ENCODE results near the gene ALOX5AP.

Gene ALOX5AP

DNA sequence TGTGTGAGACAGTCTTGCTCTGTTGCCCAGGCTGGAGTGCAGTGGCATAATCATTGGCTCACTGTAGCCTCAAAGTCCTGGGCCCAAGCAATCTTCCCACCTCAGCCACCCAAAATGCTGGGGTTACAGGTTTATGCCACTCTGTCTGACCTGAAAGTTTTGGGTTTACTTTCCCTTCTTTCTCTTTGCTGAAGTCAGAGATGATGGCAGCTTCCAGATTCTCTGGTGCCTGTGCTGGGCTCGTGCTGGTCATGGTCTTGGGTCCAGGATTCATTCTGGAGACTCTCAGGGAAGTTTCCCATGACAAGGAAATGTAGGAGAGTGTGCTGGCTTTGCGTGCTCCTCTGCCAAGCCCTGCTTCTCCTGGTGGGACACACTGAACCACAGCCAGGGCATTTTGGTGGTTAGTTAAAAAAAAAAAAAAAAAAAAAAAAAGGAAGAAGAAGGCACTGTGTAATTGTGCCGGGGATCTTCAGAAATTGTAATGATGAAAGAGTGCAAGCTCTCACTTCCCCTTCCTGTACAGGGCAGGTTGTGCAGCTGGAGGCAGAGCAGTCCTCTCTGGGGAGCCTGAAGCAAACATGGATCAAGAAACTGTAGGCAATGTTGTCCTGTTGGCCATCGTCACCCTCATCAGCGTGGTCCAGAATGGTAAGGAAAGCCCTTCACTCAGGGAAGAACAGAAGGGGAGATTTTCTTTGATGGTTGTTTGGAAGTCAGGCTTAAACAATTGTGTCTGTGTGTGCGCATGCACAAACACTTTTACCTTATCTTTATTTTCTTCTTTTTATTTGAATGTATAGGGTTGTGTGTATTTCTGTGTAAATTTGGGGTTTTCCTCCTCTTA, at the start of gene ALOX5AP:
Gene ALOX5AP (plus strand): TSS at position 519 of the 847 bp plus-strand sequence. CDS start 63 bp downstream, at position 582.
- no peak for DNase-seq (ENCODE audit: low spot score)

DNA sequence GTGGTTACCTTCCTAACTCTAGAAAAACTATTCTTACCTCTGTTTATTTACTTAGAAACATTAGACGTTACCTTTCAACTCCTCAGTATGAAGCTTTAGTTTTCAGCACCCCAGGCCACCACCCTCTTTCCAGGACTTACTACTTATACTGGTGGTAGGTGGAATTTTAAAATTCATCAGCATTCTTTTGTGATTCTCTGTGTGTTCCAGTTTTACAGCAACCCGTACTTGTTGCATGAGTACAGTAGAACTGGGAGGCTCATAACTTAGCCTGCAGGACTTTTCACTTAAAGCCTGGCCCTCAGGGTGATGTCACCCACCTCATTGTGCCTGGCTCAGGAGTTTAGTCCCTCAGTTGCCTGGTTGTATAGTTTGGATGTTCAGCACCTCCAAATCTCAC, 49.4 kb upstream of the ALOX5AP start:
- no peak for DNase-seq (ENCODE audit: low spot score)

DNA sequence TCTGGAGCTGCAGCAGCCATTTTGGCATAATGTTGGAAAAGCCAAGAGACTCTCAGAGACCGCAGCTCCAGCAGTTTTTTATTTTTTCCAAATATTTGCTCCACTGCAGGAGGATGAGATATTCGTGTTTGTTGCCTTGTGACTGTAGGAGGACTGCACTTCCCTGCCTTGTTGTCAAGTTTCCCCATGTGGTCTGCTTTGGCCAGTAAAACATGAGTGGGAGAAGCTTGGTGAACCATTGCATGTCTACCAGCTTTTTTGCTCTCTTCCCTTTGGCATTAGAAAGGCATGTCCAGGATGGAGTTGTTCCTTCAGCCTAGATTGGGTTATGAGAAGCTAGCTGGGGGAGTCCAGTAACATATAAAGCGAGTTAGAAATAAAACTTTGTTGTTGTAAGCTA, 47.7 kb upstream of the ALOX5AP start:
- DNase-seq (ENCODE audit: low spot score), result no peak

DNA sequence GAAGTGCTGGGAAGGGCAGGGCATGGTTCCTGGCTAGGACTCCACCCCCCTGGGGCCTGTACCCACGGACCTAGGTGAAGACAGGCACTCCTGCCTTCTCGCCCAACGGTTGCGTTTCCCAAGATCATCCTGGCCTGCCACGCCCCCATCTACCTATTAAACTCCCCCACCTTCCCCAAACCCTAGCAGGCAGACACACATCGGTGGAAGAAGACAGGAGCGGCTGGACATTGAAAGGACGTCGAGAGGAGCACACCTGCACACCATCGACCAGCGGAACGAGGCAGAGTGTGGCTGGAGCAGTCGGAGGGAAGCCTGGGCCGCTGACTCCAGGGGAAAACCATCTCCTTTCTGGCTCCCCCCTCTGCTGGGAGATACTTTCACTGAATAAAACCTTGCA, 45.6 kb upstream of the ALOX5AP start:
- DNase-seq (ENCODE audit: low spot score), result no peak

DNA sequence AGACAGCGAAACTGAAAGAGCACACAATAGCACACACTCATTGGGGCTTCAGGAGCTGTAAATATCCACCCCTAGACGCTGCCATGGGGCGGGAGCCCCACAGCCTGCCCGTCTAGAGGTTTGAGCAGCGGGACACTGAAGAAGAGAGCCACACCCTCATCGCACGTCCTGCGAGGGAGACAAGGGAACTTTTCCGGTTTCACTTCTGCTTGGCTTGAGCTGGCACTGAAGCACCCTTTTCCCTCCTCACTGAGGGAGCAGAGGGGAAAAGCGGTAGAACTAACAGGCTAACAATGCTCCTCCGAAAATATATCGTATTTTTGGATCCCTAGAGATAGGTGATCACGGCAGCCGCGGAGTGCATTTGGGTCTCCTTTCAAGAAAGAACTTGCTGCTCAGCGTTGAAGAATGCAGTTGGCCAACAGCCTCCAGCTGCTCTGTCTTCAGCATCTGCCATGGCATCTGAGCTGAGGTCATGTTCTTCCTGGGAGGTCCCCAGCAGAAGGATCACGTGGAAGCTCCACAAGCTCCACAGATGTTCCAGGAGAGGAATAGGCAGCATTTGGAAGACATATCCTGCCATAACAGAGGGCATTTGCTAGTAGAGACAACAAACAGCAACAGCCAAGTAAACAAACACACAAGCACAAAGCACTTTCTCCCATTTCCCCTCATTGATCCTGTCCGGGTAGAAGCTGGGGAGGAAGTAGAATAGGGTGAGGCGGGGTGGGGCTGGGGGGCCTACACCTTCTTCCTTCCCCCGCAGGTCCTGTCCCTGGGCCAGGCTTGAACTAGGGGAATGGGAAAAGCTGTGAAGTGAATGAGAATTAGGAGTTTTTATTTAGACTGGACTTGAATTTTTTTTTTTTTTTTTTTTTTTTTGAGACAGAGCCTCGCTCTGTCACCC, 44.8 kb upstream of the ALOX5AP start:
- DNase-seq (ENCODE audit: low spot score), result peak; percentile 51

DNA sequence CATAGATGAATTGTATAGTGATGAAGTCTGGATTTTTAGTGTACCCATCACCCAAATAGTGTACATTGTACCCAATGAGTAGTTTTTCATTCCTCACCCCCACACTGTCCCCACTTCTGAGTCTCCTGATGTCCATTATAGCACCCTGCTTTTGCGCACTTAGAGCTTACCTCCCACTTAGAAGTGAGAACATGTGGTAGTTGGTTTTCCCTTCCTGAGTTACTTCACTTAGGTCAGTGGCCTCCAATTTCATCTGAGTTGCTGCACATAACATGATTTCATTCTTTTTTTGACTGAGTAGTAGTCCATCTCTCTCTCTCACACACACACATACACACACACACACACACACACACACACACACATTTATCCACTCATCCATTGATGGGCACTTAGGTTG, 43.2 kb upstream of the ALOX5AP start:
- no peak for DNase-seq (ENCODE audit: low spot score)

DNA sequence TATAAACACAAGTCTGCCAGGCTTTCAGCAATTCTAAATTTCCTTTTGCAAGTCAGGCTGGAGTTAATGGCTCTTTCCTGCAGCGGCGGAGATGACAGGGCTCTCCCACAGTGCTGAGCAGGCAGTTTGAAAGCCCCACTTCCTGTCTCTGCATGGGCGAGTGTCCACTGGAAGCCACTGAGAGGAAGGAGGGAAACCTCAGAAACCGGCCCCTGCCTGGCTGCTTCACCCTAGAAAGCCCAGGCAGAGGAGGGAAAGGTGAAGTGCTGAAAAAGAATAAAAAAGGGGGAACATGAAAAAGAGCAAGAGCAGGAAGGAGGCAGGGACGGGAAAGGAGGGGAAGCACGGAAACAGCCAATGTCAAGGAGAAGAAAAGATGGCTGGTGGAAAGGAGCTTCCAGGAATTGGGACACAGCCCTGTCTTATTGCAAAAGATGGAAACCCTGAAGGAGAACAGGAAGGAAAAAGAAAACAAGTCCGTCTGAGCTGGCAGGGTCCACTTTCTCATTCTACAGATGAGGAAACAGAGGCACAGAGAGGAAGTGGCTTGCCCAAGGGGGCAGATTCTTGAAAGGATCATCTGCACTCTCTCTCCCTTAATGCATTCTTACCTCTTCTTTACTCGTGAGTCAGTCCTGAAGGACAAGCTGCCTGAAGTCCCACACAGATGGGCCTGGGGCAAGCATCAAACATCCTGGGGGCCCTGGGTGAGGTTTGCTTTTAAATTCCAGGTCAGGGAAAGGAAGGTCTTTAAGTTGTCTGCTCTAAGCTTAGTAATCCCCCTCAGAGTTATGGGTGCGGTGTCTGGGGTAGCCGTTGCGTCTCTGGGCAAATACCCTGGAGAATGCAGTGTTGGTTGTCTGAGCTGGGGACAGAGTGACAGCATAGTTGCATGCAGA, 38.8 kb upstream of the ALOX5AP start:
- DNase-seq (ENCODE audit: low spot score), result peak; percentile 58

DNA sequence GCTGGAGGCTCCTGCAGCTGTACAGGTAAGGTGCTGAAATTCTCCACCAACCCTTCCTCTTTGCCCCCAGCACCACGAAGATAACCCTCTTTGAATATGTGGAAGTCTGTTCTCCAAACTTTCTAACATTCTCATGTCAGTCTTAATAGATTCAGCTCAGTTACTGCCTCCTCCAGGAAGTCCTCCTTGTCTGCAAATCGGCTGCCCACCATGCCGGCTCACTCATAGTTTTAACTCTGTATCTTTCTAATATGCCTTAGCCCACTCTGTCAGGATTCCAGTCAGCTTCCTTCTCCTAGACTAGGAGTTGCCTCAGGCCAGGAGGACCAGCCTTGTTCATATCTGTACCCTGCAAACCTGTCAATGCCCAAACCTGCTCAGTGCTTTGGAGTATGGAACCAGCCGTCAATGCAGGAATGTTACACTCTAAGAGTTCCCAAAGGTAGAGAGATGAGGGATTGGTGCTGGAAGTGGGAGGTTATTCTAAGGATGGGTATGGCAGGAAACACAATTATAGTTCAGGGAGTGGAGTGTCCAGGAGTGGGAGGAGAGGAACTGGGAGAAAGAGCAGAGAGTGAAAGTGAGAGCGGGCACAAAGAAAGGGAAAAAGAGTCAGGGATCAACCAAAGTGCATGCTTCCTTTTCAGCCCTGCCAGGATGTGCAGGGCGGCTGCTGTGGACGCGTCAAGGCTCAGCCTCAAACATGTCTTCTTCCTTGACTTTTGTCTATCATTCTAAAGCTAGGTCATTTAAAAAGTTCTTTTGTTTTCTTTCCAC, 38.0 kb upstream of the ALOX5AP start:
- no peak for DNase-seq (ENCODE audit: low spot score)

DNA sequence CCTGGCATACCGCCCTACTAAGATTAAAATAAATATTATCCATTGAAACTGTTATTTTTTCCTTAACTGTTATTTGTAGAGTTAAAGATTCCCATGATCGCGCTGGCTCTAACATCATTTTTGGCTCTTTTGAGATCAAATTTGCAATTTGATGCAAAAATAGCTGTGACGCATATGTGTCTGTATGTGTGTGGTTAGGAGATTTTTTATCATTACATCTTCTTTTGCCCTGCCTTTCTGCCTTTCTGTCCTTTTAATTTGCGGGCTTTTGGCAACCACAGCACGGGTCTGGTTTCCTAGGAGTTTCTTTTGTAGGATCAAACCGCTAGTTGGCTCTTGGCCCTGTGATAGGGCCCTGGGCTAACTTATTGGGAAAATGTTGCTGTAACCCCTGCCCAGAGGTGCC, 37.3 kb upstream of the ALOX5AP start:
- no peak for DNase-seq (ENCODE audit: low spot score)

DNA sequence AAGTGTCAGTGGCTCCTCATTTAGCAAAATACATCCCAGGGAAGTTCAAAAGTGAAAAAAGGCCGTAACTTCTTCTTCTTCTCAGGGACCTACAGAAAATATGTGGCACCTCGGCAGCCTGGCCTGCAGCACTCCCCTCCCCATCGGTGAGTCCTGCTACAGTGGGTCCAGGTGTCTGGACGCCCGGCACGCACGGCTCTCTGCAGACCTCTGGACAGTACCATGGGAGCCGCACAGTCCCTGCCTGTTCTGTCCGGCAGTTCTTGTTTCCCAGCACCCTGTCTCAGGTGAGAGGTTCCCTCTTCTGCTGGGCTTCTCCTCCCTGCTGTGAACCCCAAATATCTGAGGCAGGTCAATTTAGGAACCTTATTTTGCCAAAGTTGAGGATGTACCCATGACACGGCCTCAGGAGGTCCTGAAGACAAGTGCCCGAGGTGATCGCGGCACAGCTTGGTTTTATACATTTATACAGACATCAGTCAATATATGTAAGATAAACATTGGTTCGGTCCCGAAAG, 36.8 kb upstream of the ALOX5AP start:
- no peak for DNase-seq (ENCODE audit: low spot score)

DNA sequence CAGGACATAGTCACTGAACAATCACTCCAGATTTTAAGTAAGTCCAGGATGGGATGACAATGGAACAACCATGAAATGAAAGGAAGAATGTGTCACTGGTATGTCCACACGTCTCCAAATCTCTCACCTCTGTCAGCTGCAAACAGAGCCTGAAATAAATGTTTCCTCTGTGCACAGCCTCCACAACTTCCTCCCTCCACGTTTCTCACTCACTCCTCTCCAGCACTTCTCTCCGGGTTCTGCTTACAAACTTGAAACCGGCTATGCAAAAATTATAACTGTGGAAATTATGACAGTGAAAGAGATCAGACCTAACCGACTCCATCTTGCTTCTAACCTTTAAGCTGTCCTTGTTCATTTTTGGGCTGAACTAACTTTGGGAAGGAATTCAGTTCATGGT, 35.0 kb upstream of the ALOX5AP start:
- DNase-seq (ENCODE audit: low spot score), result no peak

DNA sequence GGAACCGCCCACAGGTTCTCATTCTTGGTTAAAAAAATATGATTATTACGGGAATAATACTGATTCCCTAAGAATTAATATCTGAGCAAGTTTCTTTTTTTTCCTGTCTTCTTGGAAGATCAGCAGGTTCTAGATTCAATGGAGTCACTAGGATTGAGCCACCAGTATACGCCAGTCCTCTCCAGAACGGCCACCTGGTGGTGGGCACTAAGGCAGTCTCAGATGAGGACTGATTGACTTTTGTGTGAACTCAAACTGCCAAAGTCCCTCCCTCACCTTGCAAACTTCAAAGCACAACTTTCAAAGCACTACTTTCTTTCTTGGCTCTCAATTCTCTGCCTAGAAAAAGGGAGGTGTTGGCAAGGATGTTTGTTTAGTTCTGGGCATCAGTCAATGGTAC, 33.3 kb upstream of the ALOX5AP start:
- DNase-seq (ENCODE audit: low spot score), result no peak

DNA sequence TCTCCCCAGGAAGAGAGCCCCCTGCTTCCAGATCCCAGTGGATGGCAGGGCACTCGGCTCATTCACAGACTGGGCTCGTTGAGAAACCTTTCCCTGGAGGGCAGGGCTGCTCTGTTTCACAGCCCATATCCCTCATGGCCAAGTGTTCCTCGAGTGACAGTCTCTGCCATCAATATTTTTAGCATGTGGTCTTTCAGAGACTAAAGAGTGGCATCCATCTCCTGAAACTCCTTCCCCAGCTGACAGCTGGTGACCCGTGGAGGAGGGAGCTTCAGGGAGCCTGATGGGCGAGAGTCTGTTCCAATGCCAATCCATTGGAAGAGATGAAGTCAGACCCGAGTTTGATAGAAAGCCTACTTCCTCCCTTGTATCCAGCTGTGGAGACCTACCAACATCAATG, 30.7 kb upstream of the ALOX5AP start:
- DNase-seq (ENCODE audit: low spot score), result no peak

DNA sequence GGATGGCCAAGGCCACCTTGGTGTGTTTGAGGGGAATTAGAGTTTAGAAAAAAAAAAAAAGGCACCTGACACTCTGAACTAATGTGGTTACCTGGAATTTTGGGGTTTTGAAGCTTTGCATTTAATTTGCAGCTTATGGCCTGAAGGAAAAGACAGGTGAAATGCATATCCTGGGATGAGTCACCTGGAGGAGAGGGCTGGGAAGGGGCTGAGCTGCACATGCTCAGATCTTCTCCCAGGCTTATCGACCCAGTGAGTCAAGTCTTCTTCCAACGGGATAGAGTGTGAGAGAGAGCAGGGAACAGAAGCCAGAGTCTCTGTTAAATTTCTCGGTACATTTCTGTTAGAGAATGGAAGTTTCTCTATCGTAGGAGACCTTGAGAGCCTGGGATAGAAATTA, 29.7 kb upstream of the ALOX5AP start:
- DNase-seq (ENCODE audit: low spot score), result peak; percentile 22

DNA sequence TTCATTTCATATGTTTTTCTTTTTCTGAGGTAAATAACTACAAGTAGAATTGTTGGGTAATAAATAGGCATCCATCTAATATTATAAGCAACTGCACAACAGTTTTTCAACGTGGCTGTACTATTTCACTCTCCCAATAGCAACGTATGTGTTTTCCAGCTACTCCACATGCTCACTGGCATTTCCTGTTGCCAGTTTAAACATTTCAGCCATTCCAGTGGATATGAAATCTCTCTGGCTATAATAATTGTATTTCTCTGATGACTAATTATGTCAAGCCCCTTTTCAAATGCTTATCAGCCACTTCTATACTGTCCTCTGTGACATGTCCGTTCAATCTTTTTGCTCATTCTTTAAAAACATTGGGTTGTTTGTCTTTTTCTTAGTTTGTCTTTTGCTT, 26.8 kb upstream of the ALOX5AP start:
- no peak for DNase-seq (ENCODE audit: low spot score)

DNA sequence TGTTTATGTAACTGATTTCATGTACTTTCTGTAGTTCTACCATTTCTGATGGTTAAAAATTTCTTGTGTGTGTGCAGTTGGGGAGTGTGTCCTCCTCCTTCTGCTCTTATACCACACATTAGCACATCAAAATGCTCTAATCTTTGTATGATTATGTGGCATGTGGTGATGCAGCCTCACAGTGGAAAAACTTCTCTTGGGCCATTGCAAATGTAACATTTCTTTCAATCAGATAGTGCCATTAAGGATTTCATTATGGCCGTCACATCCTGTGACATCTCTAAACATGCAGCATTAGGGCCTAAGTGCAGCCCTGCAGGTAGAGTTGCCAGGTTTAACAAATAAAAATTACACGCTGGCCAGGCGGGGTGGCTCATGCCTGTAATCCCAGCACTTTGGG, 24.9 kb upstream of the ALOX5AP start:
- DNase-seq (ENCODE audit: low spot score), result no peak

DNA sequence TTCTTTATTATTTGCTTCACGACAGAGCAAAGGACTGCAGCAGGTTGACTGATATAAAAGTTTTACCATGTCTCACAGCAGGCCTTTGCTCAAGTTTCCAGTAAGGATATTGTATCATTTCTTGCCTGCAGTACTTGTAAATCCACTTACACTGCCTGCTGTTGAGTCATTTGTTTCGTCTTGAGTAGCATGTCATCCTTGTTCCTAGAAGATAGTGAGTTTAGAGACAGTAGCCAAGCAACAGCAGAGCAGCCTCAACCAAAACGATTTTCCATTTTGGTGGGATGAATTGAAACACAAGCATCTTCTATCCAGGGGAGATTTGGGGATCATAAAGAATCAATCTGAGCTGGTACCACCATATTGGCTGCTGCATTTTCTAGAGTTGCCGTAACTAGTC, 24.0 kb upstream of the ALOX5AP start:
- peak; percentile 43 for DNase-seq (ENCODE audit: low spot score)

DNA sequence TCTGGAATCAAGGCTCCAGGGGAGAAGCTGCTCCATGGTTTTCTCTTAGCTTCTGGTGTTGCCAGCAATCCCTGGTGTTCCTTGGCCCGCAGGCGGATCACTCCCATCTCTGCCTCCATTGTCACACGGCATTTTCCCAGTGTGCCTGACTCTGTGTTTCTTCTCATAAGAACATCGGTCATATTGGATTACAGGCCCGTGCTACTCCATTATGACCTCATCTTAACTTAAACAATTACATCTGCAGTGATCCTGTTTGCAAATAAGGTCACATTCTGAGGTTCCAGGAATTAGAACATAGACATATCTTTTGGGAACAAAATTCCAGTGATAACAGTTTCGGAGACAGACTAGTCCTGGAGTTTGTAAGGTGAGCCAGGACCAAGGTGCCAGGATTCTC, 23.5 kb upstream of the ALOX5AP start:
- no peak for DNase-seq (ENCODE audit: low spot score)

DNA sequence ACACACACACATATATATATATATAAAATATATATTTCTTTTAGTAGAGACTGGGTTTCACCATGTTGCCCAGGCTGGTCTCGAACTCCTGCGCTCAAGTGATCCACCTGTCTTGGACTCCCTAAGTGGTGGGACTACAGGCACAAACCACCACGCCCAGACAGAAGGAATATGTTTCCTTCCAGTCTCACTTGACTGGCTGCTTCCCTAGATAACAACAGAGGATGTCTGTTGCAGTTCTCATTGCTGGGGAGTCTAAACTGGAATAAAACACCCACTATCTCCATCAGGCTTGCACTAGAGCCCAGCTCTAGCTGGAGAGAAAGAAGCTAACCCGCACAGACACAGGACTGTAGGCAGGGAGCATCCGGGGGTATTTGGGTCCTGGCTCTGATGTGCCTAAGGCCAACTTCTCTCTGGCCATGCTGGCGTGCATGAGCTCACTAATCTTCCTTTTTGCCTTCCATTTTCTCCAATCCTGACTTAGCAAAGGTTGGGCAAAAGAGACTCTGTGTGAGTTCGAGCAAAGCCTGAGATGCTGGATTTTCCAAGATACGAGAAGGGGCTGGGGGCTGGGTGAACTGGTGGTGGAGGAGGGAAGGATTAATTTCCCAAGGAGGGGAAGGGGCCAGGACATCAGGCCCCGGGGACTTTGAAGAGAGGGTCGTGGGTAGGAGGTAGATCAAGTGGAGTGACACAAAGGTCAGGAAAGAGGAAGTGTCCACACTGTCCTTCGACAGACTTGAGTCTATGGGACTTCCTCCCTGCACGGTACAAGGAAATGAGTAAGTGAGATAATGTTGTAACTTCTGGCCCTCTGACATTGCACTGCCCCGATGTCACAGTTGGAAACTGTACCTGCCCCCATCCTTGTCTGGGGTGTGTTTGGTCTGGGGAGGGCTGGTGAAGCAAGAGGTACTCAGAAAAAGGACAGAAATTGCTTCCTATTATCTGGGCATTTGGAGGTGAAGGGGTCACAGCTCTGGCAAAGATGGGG, 22.5 kb upstream of the ALOX5AP start:
- DNase-seq (ENCODE audit: low spot score), result peak; percentile 83

Data from kidney tubule cell (primary cell).